Femur (tissue), 1 donor: Measurements from ENCODE around the gene DDX54.

Experiments used
- DNase-seq: peaks from one replicate; pipeline ENCODE4 v3.0.0-alpha.2; 2017

The DDX54 gene

GRCh38 chr12:113189361-113189760, 4.1 kb upstream of the DDX54 start:
- DNase-seq: no peak

- DNase-seq: no peak
These were observed 1.5 kb upstream of the DDX54 start for GRCh38 chr12:113186666-113187325.

GRCh38 chr12:113186033-113186365, 721 bp upstream of the DDX54 start:
- no peak for DNase-seq

- DNase-seq: peak; percentile 94
These were observed 438 bp downstream of the DDX54 start for GRCh38 chr12:113184900-113185179.

- no peak for DNase-seq
These were observed 979 bp downstream of the DDX54 start for GRCh38 chr12:113184098-113184899.

GRCh38 chr12:113183030-113183589, 2.2 kb downstream of the DDX54 start:
- no peak for DNase-seq

GRCh38 chr12:113181975-113182374, 3.3 kb downstream of the DDX54 start:
- no peak for DNase-seq

GRCh38 chr12:113180333-113180732, 4.9 kb downstream of the DDX54 start:
- DNase-seq: no peak

GRCh38 chr12:113179023-113179422, 6.3 kb downstream of the DDX54 start:
- DNase-seq: no peak

GRCh38 chr12:113174461-113175384, 10.6 kb downstream of the DDX54 start:
- DNase-seq: peak; percentile 75

GRCh38 chr12:113173081-113173698, 12.1 kb downstream of the DDX54 start:
- DNase-seq: no peak

- no peak for DNase-seq
These were observed 13.1 kb downstream of the DDX54 start for GRCh38 chr12:113172185-113172584.

- DNase-seq: no peak
These were observed 13.7 kb downstream of the DDX54 start for GRCh38 chr12:113171543-113171942.

GRCh38 chr12:113170926-113171325, 14.4 kb downstream of the DDX54 start:
- no peak for DNase-seq

- no peak for DNase-seq
These were observed 14.8 kb downstream of the DDX54 start for GRCh38 chr12:113170457-113170856.

GRCh38 chr12:113169697-113170096, 15.6 kb downstream of the DDX54 start:
- DNase-seq: no peak

- DNase-seq: no peak
These were observed 17.4 kb downstream of the DDX54 start for GRCh38 chr12:113167868-113168267.

GRCh38 chr12:113165521-113166450, 19.5 kb downstream of the DDX54 start:
- DNase-seq: no peak

GRCh38 chr12:113164014-113164413, 21.3 kb downstream of the DDX54 start:
- no peak for DNase-seq

GRCh38 chr12:113163030-113163360, 22.3 kb downstream of the DDX54 start:
- no peak for DNase-seq

- no peak for DNase-seq
These were observed 22.9 kb downstream of the DDX54 start for GRCh38 chr12:113162102-113163029.
